DND-41 (cell line): Measurements from ENCODE around the gene ATF7IP2.
"Not testable (repeated sequence)": the region's sequence is repeated elsewhere in the genome, so short reads cannot be mapped to it uniquely, and the experiment has no call there.

Experiments
- CTCF ChIP-seq: IDR thresholded peaks from 2 replicates; pipeline ENCODE4 v1.5.1; 2012; ENCODE audit warnings: borderline replicate concordance, low read length, moderate library complexity, mild to moderate bottlenecking; ENCODE audit not compliant: poor library complexity, severe bottlenecking; ENCODE audit errors: extremely low read depth
- EZH2 ChIP-seq: IDR thresholded peaks from 3 replicates; pipeline ENCODE4 v1.6.1; 2012; ENCODE audit warnings: borderline replicate concordance, low read depth, mild to moderate bottlenecking, moderate library complexity, low read length, inconsistent platforms; ENCODE audit not compliant: severe bottlenecking

- TF ChIP-seq EZH2, CTCF: not testable (repeated sequence)
These were observed 24.1 kb upstream of the ATF7IP2 start for GRCh38 chr16:10361747-10362076.
